HS-27A (cell line): ENCODE data around the gene GRID1.
"Not testable (repeated sequence)": the region's sequence is repeated elsewhere in the genome, so short reads cannot be mapped to it uniquely, and the experiment has no call there.

Experiments used
- DNase-seq: peaks from one replicate; pipeline ENCODE4 v3.0.0-alpha.2; 2012; ENCODE audit warnings: low read depth, missing footprints

Gene GRID1

GRCh38 chr10:86251426-86251825, 115.2 kb downstream of the GRID1 start:
- DNase-seq: no peak

DNA sequence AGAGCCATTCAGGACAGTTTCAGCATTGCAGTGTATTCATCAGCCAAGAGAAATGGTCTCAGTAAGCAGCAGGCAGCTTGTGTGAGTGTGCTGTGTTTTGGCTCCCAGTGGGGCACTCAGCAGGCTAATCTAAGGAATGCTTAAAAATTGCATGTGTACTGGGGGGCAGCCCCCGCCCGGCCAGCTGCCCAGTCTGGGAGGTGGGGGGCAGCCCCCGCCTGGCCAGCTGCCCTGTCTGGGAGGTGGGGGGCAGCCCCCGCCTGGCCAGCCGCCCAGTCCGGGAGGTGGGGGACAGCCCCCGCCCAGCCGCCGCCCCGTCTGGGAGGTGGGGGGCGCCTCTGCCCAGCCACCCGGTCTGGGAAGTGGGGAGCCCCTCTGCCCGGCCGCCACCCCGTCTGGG, 116.2 kb downstream of the GRID1 start:
- no peak for DNase-seq

GRCh38 chr10:86249794-86250193, 116.8 kb downstream of the GRID1 start:
- no peak for DNase-seq

DNA sequence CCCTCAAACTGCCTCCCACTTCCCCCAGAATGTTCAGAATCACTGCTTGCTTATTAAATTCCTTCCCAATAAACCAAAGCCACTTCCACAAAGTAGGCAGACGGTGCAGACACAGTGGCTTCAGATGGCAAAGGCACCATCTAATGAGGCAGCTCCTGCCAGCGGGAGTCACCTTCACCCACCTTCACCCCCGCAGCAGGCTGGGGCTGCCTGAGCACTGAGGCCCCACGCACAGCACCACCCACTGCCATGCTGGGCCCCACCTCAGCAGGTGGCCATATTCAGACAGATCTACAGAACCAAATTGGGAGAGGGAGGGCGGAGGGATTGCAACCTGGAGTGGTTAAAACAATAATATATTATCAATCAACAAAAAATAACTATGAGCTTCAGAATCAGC, 118.5 kb downstream of the GRID1 start:
- no peak for DNase-seq

- DNase-seq: no peak
Measured at GRCh38 chr10:86247588-86247987, 119.0 kb downstream of the GRID1 start.

DNA sequence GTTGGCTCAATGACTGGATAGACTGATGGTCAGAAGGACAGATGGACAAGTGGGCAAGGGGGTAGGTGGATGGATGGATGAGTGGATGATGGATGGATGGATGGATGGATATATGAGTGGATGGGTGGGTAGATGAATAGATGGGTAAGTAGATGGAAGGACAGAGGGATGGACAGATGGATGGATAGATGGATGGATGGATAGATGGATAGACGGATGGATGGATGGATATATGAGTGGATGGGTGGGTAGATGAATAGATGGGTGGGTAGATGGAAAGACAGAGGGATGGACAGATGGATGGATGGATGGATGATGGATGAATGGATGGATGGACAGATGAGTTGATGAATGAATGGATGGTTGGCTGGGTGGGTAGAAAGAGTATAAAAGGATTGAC, 119.5 kb downstream of the GRID1 start:
- no peak for DNase-seq

GRCh38 chr10:86246279-86246940, 120.2 kb downstream of the GRID1 start:
- DNase-seq: no peak

GRCh38 chr10:86245015-86245394, 121.6 kb downstream of the GRID1 start:
- no peak for DNase-seq

GRCh38 chr10:86244297-86245014, 122.1 kb downstream of the GRID1 start:
- DNase-seq: no peak

GRCh38 chr10:86243651-86244155, 122.9 kb downstream of the GRID1 start:
- DNase-seq: no peak

GRCh38 chr10:86242761-86243160, 123.8 kb downstream of the GRID1 start:
- no peak for DNase-seq

- DNase-seq: not testable (repeated sequence)
Measured at GRCh38 chr10:86238089-86238488, 128.5 kb downstream of the GRID1 start.

GRCh38 chr10:86234541-86235270, 131.9 kb downstream of the GRID1 start:
- DNase-seq: no peak

DNA sequence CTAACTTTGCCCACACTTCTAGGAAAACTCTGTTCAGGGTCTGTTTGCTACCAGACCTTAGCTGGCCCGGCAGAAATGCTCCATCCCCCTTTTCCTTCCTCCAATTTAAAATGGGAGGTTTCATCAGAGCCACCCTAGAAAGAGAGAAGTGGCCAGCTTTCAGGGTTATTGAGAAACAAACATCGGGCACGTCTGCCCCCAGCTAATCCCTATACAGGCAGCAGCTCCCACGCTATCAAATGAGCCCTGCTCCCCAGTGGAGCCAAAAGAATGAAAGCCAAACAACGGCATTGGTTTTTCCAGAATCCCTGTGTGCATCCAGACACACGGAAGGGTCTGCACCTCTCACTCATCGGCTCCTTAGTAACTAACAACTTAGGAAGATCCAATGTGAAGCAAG, 132.5 kb downstream of the GRID1 start:
- DNase-seq: no peak

DNA sequence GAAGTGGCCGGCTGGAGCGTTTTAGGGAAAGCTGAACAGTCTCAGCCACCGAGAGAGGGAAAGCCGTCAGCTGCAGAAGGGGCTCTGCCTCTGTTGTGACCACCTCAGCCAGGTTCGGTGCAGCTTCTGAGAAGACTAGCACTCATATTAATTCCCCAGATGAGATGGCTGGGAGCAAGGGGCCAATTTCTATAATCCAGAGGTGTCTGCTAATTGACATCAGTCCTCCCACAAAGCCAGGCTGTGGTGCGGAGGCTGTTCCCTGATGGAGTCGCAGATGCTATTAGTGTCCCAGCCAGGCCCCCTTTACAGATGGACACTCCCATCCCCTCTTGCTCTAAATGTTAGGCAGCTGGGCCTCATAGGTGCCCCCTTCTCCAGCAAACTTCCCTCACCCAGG, 133.5 kb downstream of the GRID1 start:
- DNase-seq: no peak

- DNase-seq: no peak
Measured at GRCh38 chr10:86232644-86233043, 134.0 kb downstream of the GRID1 start.

DNA sequence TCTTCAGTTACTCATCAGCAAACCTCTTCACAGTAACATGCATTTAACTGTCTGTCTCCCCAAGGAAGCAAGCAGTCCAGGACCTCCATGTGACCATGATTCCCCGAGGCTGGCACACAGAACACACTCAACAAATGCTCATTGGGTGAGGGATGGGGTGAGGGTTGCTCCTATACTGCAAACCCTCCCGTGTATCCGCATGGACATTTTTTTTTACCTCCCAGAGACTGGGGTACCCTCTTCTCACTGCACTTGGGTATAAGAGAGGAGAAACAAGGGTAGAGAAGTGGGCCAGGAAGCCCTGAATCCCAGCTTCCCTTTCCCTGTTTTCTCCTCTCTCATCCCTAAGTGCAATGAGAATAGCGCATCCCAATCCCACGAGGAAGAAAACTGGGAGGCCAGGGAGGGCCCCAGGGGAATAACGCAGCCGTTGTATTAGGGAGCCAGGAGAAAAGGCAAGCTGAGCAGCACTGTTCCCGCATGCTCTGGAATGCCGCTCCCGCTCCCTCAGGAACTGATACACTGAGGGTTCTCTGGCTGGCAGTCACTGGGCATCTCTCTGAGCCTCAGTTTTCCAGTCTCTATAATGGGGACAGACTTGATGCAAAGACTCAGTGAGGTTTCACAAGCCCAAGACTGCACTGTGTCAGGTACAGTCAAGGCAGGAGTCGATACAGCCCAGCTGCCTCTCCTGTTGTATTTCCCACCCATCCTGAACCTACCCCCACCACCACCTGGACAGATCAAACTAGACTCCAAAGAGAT, 134.6 kb downstream of the GRID1 start:
- DNase-seq: no peak

DNA sequence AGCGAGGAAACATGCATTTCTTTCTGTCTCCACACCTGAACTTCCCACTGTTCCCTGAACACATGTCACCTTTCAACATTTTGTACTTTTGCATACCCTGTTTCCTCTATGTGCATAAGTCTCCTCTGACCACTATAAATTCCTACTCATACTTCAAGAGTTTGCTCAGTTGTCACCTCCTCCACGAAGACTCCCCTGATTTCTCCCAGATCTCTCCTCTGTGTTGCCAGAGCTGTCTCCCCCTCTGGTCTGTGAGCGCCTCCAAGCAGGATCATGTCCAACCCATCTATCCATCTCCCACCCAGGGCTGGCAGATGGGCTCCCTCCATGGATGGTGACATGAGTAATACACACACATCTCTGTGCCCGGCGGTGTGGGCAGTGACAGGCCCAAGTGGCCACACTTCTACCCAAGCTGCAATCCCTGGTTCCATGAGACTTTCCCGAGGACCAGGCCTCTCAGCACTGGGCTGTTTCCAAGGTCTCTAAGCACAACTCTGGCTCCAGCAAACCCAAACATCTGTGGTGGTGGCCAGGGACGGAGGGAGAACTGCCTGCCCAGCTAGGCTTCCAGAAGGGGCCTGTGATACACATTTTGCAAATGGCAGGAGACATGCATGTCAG, 135.9 kb downstream of the GRID1 start:
- no peak for DNase-seq

GRCh38 chr10:86229811-86230556, 136.6 kb downstream of the GRID1 start:
- no peak for DNase-seq

GRCh38 chr10:86229376-86229775, 137.2 kb downstream of the GRID1 start:
- DNase-seq: no peak
